Limb (tissue), 2 donors: ENCODE results near the gene PBX1.

Experiments used
- DNase-seq, 2 donors: peaks; one replicate each; pipeline ENCODE4 v3.0.0-alpha.2; 2016; ENCODE audit errors: extremely low spot score in 2 of 2

Gene PBX1

DNA sequence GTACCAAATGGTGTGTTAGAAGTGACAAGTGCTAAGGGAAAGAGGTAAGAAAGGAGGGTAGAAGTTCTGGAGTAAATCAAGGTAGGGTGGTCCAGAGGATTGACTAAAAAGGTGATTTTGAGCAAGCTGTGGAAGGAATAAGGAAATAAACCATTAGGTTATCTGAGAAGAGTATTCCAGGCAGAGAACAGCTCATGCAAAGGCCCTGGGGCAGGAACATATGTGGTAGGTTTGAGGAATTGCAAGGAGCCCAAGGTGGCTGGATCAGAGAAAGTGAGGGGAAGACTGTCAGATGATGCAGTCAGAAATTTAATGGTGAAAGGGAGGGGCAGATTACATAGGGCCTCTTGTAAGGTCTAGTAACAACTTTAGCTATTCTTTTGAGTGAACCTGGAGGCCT lies 302.6 kb downstream of the PBX1 start:
- DNase-seq, result no peak

DNA sequence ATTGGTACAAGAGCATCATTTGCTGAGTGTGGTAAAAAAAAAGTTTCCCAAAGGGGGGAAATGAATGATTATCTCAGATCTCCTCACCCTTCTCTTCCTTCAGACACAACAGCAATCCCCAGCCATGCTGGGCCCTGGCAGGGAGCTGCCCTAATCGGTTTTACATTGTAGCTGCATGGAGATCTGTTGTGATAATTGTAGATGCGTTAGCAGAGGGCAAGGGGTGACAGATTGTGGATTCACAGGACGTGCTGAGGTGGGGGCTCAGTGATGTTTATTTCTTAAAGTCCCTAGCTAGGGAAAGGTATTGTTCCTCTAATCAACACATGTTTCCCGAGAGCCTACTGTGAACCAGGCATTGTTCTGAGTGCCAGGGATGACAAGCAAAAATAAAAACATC lies 304.1 kb downstream of the PBX1 start:
- no peak for DNase-seq

DNA sequence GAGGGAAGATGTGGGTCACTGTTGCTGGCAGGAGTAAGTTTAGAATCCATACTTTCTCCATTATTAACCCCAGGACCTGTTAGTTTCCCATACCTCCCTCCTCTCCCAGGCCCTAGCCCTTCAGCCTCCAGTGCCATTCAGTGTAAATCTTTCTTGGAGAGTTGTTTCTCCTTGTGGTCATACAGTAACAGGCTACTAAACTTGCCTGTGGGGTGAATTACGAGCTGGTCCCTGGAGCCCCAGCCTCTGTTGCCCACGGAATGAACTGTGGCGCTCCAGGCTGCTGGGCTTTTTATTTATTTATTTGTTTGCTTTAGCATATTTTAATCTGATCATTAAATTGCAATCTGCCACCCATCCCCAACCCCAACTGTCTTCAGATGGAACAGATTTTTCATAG lies 305.2 kb downstream of the PBX1 start:
- DNase-seq, result no peak

DNA sequence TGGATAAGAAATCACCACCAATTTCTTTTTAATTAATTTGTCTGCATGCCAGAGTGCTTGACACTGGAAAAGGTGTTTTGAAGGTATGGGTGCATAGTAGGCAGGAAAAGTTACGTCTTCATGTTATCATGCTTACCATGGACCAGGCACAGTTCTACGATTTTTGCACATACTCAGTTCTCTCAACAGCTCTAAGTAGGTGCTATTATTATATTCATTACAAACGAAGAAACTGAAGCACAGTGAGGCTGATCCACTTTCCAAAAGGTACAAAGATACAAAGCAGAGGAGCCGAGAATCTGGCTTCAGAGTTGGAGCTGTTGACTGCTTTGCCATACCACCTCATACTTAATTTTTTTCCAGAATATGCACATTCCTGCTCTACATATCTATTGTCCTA lies 306.4 kb downstream of the PBX1 start:
- no peak for DNase-seq

DNA sequence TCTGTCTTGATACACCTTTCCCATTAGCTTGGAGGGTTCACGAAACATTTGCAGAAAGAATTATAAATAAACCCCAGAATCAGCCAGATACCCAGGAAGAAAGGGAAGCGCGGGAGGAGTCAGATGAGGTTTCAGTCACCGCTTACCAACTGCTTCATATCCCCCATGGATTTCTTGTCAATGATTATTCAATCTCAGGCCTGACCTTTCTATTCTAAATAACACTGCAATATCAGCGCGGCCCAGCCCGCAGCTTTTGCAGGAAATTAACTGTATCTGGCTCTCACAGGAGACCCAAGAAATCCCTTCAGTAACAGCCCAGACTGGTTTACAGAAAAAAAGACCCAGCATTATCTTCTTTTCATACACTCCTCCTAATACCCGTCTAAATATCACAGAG lies 308.6 kb downstream of the PBX1 start:
- no peak for DNase-seq

DNA sequence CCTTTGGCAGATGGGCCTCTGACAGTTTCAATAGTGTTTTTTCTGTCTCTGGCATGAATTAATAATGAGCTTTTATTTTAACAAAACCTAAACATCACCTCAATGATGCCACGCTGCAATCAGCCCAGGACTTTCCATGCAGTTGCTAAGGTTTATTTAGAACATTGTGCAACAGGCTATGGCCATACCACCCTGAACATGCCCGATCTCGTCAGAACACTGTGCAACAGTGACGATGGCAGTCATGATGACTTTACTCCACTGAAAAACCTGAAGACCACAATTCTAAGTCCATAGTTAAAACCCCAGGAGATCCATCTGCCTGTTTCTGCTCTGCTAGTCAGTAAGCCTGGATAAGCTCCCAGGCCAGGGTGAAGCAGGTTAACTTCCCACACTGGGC lies 310.0 kb downstream of the PBX1 start:
- no peak for DNase-seq

DNA sequence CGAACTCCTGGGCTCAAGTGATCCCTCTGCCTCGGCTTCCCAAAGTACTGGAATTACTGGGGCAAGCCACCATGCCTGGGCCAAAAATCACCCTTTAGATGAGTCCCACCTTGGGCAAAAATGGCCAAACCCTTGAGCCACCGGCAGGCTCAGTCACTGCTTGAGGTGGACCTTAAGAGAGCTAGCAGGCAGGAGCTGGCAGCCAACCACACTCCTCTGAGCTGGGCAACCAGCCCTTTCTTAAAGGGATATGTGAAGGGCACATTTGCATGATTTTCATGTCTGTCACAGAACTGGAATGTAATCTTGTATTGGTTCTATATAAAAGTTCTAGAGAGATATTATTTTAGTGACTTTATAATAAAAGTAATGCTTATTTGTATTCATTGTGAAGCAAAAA lies 316.5 kb downstream of the PBX1 start:
- DNase-seq, result no peak

DNA sequence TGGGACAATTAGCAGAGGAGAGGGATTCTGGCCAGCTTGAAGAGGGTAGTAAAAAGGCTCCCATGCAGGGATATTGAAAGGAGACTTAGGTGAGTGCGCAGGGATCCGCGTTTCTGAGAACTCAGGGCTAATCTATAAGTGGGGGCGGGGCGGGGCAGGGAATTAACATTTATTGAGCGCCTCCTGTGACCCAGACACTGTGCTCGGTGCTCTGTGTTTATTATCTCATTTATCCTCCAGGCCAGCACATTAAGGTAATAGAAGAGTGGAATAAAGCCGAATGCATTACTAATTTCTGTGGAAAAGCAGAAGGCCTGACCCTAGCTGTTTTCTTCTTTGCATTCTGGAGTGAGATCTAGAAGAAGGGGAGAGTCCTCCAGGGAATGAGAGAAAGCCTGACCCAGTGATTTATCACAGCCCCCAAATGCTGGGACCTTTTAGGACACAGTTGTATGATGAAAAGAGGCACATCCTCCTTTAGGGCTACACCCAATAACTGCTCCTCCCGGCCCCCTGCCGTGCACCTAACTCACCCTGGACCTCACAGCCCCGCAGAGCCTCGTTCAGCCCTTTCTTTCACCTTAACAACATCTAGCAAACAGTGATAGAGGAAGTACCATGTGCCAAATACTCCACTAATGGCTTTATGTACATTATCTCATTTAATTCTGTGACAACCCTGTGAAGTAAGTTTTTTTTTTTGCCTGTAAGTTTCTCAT lies 317.6 kb downstream of the PBX1 start:
- no peak for DNase-seq

DNA sequence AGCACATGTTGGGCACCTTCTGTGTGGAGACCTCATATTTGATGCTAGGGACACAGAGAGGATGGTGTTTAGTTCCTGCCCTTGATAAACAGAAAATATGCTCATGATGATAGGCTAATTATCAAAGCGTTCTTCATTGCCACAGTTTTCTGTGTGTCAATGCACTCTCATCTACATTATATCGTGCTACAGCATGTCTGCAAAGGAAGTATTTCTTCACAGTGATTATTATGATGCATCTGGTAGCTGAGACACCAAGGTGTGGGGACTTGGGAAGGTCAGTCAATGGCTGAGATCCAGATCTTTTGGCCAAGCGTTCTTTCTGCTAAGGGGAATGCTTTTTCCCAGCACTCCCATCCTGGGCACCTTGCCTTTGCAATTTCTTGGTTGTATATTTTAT lies 321.2 kb downstream of the PBX1 start:
- no peak for DNase-seq

DNA sequence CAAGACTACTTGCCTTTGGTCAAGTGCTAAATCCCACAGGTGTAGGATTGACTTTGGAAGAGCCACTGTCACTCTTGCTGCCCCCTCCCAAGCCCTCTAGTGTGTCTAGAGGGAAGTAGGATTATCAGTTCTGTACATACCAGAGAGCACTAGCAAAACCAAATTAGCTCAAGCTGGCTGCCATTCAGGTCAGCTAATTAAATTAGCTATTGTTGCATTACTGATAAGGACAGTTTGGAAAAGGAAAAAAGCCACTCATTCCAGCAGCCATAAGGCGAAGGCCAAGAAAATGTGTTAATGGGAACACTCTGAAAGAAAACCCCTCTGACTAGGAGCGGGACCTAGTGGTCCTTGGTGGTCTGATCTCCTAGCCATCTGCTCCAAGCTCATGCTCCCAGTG lies 321.7 kb downstream of the PBX1 start:
- no peak for DNase-seq

DNA sequence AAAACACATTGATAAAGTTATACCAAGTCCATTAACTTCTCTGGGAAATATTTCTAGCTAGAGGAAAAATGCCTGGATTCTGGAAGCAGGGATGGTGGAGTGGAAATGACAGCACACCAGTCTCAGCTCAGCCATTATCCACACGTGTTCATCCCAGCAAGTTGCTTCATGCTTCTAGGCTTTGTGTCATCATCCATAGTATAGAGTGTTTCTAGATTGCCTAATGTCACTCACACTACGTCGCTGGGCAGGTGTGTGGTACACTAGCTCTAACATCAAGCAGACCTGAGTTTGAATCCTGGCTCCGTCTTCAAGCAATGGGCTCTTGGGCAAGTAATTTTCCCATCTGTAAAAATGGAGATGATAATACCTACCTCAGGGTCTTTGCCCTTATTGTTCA lies 326.3 kb downstream of the PBX1 start:
- DNase-seq, result no peak

DNA sequence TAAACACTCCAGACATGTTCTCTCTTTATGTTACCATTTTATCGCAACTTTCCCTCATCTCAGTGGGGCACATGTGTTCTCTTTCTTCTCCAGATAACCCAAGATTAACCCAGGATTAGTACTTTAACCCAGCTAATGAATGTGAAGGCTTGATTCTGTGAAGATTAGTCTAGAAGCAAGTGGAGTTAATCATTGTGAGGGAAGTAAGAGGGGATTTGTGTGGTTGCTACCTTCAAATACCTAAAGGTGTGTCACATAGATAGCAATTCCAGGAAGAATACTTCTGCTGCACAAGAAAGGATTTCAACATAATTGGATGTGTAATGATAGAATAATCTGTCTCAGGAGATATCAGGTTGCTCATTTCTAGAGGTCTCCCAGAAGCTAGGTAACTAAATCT lies 327.1 kb downstream of the PBX1 start:
- no peak for DNase-seq

DNA sequence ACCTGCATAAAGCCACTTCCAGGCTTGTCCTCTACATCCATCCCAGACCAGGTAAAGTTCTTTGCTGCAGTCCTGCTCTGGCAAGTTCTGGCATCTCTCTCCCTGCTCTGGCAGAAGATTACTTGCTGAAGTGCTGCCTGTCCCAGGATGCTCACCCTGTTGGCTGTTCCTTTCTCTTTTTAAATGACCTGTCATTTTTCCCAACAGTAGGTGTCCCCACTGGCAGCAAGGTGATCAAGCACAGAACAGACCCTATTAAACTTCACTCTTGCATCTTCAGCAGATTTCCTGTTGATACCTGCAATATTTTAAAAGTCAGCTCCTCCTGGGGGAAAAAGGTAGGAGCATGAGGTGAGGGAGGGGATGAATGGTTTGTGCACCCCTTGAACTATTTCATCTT lies 332.6 kb downstream of the PBX1 start:
- no peak for DNase-seq

DNA sequence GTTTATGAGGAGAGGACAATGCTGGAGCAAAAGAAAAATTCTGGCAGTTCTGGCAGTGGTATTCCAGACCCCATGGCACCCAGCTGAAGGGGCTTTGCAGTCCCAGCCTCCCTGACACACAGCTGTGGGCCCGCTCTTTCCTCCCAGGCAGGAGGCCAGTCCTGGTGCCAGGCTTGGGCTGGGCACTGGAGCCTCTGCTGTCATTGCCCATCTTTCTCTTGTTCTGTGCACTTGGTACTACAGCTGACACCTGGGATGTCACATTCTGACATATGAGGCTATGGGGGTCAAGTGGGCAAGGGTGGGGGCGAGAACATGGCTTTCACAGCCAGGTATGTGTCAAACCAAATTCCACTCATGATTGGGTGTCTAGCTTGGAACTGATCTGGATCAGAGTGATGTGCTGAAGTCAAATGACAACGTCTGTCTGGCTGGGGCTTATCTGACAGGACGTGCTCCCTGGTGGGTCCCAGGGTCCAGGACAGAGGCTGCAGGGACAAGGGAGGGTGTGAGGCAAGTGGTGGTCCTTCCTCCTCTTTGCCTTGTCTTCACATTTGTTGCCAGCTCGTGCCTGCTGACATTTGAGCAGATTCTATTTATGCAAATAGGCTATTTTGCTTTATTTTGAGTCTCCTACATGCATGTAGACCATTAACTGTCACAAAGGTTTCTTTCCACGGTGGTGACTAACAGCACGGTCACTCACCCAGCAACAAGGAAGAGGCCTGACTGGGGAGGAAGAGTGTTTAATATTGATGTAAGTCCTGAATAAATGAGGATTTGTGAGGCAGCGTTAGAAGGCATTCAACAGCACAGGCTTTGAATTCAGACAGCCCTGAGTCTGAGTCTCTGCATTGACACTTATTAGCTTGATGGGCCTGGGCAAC lies 336.3 kb downstream of the PBX1 start:
- DNase-seq, result no peak

DNA sequence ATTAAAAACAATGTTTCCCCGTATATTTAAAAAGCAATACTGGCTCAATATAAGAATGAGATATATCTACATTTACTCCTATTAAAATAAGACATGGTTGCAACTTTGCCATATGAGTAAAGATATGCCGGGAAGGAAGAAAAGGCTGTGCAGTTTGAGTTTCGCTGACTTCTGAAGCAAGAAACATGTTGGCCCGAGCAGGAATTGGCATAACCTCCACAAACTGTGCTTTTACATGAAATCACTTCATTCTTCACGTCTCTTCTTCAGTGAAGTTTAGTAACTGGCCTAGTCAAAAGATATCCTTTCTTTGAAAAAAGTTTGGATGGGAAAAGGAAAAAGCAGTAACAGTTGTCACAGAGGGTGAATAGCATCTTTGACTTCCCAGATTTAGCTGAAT lies 342.0 kb downstream of the PBX1 start:
- DNase-seq, result no peak
